ENCODE measurements around the gene CNOT6. TPM values are rescaled to one million over a fixed set of nuclear protein-coding genes. Genes with fewer than 3 reads are reported as not detected.

The CNOT6 gene
- total RNA-seq, 1 experiment from 2014 or later: 73.1 TPM

DNA sequence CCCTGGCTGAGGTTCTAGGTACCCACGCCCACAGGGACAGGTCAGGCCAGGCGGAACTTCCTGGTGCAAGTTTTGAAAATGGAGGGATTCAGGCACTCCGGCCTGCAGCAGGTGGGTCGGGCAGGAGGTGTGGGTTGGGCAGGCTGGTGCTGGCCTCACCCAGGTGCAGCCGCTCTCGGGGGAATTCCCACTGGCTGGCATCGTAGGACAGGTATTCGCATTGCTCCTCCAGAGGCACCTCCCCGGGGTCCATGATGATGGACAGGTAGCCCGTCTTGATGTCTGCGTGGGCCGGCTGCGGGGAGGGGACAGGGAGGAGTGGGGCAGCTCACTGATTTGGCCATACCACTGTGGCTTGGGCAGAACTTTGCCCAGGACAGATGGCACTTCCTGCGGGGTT, 125.8 kb downstream of the CNOT6 start:
- no peaks in the 10 kb centered on the region for H3K9me3 Mint-ChIP-seq (ENCODE audit: unreplicated experiment)
- intact Hi-C loops (cut with micrococcal nuclease): no loop called here
- DNase-seq (ENCODE audit: unreplicated experiment): no peak
- no peaks in the 10 kb centered on the region for H3K4me1 Mint-ChIP-seq (ENCODE audit: insufficient read depth, unreplicated experiment)
- H3K27me3 Mint-ChIP-seq (ENCODE audit: insufficient read depth, unreplicated experiment): peaks cover 19% of the 10 kb centered on the region
- POLR2A ChIA-PET: no interaction called here
- no peak overlapping the region for H3K27ac Mint-ChIP-seq (ENCODE audit: low read depth, unreplicated experiment)
- TF ChIP-seq, protein P1, sequence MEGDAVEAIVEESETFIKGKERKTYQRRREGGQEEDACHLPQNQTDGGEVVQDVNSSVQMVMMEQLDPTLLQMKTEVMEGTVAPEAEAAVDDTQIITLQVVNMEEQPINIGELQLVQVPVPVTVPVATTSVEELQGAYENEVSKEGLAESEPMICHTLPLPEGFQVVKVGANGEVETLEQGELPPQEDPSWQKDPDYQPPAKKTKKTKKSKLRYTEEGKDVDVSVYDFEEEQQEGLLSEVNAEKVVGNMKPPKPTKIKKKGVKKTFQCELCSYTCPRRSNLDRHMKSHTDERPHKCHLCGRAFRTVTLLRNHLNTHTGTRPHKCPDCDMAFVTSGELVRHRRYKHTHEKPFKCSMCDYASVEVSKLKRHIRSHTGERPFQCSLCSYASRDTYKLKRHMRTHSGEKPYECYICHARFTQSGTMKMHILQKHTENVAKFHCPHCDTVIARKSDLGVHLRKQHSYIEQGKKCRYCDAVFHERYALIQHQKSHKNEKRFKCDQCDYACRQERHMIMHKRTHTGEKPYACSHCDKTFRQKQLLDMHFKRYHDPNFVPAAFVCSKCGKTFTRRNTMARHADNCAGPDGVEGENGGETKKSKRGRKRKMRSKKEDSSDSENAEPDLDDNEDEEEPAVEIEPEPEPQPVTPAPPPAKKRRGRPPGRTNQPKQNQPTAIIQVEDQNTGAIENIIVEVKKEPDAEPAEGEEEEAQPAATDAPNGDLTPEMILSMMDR (IDR thresholded peaks at IDR 0.05; ENCODE audit: unreplicated experiment): no peak
- H3K36me3 Mint-ChIP-seq (ENCODE audit: insufficient read depth, unreplicated experiment): no peaks in the 10 kb centered on the region
- no TSS peak for BruUV-seq (replicated peaks)
- no peak overlapping the region for H3K4me3 Mint-ChIP-seq (ENCODE audit: unreplicated experiment)
- CTCF ChIA-PET: interaction anchor here (0.5 to 1.2 kb wide), 3 partner anchors 9 to 49 kb away, joined by 3 to 6 read pairs (median 3); no protein-coding TSS in a partner anchor

DNA sequence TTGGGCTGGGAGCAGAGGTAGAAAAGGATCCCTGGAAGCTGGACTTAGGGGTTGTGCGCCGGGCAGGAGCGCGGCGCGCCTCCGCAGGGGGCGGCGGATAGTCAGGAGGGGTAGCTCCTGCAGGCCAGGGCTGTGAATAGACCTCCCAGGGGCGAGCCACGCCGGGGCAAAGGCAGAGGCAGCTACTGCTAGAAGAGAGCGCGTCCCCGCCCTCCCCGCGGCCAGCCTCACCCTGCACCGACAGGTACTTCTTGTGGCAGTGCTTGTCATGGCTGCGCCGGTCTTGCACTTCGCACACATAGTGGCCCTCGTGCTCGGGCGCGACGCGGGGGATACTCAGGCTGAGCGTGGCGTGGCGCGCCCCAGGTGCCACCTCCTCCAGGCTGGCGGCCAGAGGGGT, 127.1 kb downstream of the CNOT6 start:
- intact Hi-C loops (cut with micrococcal nuclease): no loop called here
- TF ChIP-seq, protein P1 (IDR thresholded peaks at IDR 0.05; ENCODE audit: unreplicated experiment): no peak
- H3K36me3 Mint-ChIP-seq (ENCODE audit: insufficient read depth, unreplicated experiment): no peaks in the 10 kb centered on the region
- no TSS peak for BruUV-seq (replicated peaks)
- H3K27me3 Mint-ChIP-seq (ENCODE audit: insufficient read depth, unreplicated experiment): peaks cover 17% of the 10 kb centered on the region
- CTCF ChIA-PET: interaction anchor here (0.5 to 0.6 kb wide), 2 partner anchors 12 to 19 kb away, joined by 3 to 4 read pairs; no protein-coding TSS in a partner anchor
- POLR2A ChIA-PET: no interaction called here
- H3K27ac Mint-ChIP-seq (ENCODE audit: low read depth, unreplicated experiment): no peak overlapping the region
- H3K4me1 Mint-ChIP-seq (ENCODE audit: insufficient read depth, unreplicated experiment): no peaks in the 10 kb centered on the region
- no peak overlapping the region for H3K4me3 Mint-ChIP-seq (ENCODE audit: unreplicated experiment)
- H3K9me3 Mint-ChIP-seq (ENCODE audit: unreplicated experiment): no peaks in the 10 kb centered on the region
- DNase-seq (ENCODE audit: unreplicated experiment): no peak

DNA sequence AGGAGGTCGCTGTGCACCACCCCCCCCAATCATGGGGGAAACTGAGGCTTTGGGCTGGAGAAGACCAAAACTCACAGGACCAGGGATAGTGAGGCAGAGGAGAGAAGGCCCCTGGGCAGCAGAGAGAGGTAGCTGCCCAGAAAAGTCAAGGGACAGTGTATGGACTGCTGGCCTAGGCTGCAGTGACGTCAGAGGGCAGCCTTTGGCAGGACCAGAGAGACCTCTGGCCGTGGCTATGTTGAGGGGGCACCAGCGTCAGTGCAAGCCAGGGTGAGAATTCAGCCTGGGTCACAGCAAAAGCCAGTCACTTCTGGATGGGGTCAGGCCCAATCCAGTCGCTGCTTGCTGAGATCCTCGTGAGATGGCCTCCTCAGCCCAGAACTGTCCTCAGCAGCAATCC, 128.7 kb downstream of the CNOT6 start:
- ChIA-PET POLR2A (no interaction called here), CTCF (no interaction called here)
- H3K4me3 Mint-ChIP-seq (ENCODE audit: unreplicated experiment): no peak overlapping the region
- no peaks in the 10 kb centered on the region for H3K9me3 Mint-ChIP-seq (ENCODE audit: unreplicated experiment)
- DNase-seq (ENCODE audit: unreplicated experiment): no peak
- intact Hi-C loops (cut with micrococcal nuclease): no loop called here
- H3K36me3 Mint-ChIP-seq (ENCODE audit: insufficient read depth, unreplicated experiment): no peaks in the 10 kb centered on the region
- TF ChIP-seq, protein P1 (IDR thresholded peaks at IDR 0.05; ENCODE audit: unreplicated experiment): no peak
- H3K27ac Mint-ChIP-seq (ENCODE audit: low read depth, unreplicated experiment): no peak overlapping the region
- H3K4me1 Mint-ChIP-seq (ENCODE audit: insufficient read depth, unreplicated experiment): no peaks in the 10 kb centered on the region
- BruUV-seq (replicated peaks): no TSS peak
- H3K27me3 Mint-ChIP-seq (ENCODE audit: insufficient read depth, unreplicated experiment): peaks cover 17% of the 10 kb centered on the region

DNA sequence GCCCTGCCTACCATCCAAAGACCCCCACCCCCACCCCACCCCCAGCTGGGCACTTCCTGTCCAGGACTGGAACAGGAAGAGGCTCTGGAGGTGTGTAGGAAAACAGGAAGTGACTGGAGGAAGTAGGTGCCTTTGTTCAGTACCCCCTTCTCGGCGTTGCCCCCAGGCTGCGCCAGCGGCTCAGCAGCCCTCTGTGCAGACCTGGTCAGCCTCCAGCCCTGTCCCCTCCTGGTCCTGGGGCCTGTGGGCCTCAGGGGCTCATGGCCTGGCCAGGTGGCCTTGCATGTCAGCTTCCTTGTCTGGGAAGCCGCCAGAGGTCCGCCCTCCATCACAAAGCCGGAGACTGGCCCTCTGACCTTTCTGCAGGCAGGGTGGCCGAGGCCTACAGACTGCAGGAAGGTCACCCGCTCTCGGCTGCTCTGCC, 129.2 kb downstream of the CNOT6 start:
- ChIA-PET POLR2A (no interaction called here), CTCF (no interaction called here)
- Mint-ChIP-seq H3K9me3 (ENCODE audit: unreplicated experiment) (no peaks in the 10 kb centered on the region), H3K27me3 (ENCODE audit: insufficient read depth, unreplicated experiment) (peaks cover 17% of the 10 kb centered on the region), H3K4me1 (ENCODE audit: insufficient read depth, unreplicated experiment) (no peaks in the 10 kb centered on the region), H3K36me3 (ENCODE audit: insufficient read depth, unreplicated experiment) (no peaks in the 10 kb centered on the region), H3K27ac (ENCODE audit: low read depth, unreplicated experiment) (no peak overlapping the region), H3K4me3 (ENCODE audit: unreplicated experiment) (no peak overlapping the region)
- no TSS peak for BruUV-seq (replicated peaks)
- intact Hi-C loops (cut with micrococcal nuclease): no loop called here
- DNase-seq (ENCODE audit: unreplicated experiment): no peak
- TF ChIP-seq, protein P1 (IDR thresholded peaks at IDR 0.05; ENCODE audit: unreplicated experiment): no peak
